ENCODE results near the gene DUSP2.
"Not testable (repeated sequence)": the region's sequence is repeated elsewhere in the genome, so short reads cannot be mapped to it uniquely, and the experiment has no call there.

The DUSP2 gene

DNA sequence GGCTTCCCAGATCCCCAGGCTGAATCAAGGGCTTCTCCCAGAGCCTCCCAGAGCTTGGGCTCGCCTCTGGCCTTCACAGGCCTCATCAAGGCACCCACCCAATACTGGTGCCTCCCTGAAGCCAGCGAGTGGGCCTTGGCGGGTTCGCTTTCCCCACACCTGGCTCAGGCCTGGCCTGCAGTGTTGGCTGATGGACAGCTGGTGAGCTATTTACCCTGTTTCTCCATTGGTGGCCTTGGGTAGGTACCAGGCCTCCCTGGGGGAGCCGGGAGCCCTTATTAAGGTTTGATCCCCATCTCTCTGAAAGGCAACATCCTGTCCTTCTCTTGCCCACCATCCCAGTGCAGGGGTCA, 18.2 kb upstream of the DUSP2 start:
- no peak overlapping the region for H3K9ac ChIP-seq (ENCODE audit: low read depth in 1 of 2, low read length in 2 of 2)
- no peak overlapping the region for H3K27ac ChIP-seq (ENCODE audit: low read depth, low read length)

DNA sequence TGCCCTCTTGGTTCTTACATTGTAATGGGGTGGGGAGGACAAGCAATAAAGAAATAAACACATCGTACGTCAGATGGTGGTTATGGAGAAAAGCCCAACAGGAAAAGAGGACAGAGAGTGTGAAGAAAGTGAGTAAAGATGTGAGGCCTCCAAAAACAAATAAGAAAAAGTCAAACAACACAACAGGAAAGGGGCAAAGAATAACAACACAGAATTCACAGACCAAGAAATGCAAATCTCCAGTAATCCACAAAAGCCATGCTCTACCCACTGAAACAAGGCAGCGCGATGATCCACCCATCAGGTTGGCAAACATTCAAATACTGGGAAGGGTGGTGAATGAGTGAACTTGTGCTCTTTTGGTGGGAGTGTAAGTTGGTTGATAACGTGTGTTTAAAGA, 16.7 kb upstream of the DUSP2 start:
- Histone ChIP-seq H3K27ac (ENCODE audit: low read depth, low read length) (no peak overlapping the region), H3K9ac (ENCODE audit: low read depth in 1 of 2, low read length in 2 of 2) (no peak overlapping the region), H3K9me3 (ENCODE audit: control insufficient read depth in 1 of 2, low read length in 2 of 2) (no peaks in the 10 kb centered on the region), H3K4me1 (ENCODE audit: control insufficient read depth in 1 of 2, insufficient read depth in 2 of 2, low read length in 2 of 2) (peaks cover 7 to 10% of the 10 kb centered on the region in 2 donors), H3K27me3 (ENCODE audit: control insufficient read depth in 1 of 2, insufficient read depth in 2 of 2, low read length in 2 of 2) (no peaks in the 10 kb centered on the region), H3K36me3 (ENCODE audit: control insufficient read depth in 1 of 2, insufficient read depth in 2 of 2, low read length in 2 of 2) (no peaks in the 10 kb centered on the region), H3K4me3 (ENCODE audit: low read depth in 1 of 2, low read length in 2 of 2) (no peak overlapping the region)

More for the DNA sequence above, 18.2 kb upstream of the DUSP2 start:
- no peaks in the 10 kb centered on the region for H3K9me3 ChIP-seq (ENCODE audit: control insufficient read depth in 1 of 2, low read length in 2 of 2)
- no peaks in the 10 kb centered on the region for H3K27me3 ChIP-seq (ENCODE audit: control insufficient read depth in 1 of 2, insufficient read depth in 2 of 2, low read length in 2 of 2)
- no peaks in the 10 kb centered on the region for H3K36me3 ChIP-seq (ENCODE audit: control insufficient read depth in 1 of 2, insufficient read depth in 2 of 2, low read length in 2 of 2)
- no peak overlapping the region for H3K4me3 ChIP-seq (ENCODE audit: low read depth in 1 of 2, low read length in 2 of 2)
- H3K4me1 ChIP-seq (ENCODE audit: control insufficient read depth in 1 of 2, insufficient read depth in 2 of 2, low read length in 2 of 2): peaks cover 5 to 7% of the 10 kb centered on the region in 2 donors

DNA sequence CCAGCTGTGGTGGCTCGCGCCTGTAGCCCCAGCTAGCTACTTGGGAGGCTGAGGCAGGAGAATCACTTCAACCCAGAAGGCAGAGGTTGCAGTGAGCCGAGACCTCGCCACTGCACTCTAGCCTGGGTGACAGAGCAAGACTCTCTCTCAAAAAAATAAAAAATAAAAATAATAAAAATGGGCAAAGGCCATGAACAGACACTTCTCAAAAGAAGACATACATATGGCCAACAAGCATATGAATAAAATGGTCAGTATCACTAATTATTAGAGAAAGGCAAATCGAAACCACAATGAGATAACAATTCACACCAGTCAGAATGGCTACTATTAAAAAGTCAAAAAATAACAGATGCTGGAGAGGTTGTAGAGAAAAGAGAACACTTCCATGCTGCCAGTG, 15.1 kb upstream of the DUSP2 start:
- not testable (repeated sequence) for H3K27me3 ChIP-seq (ENCODE audit: control insufficient read depth in 1 of 2, insufficient read depth in 2 of 2, low read length in 2 of 2); H3K4me1 ChIP-seq (ENCODE audit: control insufficient read depth in 1 of 2, insufficient read depth in 2 of 2, low read length in 2 of 2); H3K36me3 ChIP-seq (ENCODE audit: control insufficient read depth in 1 of 2, insufficient read depth in 2 of 2, low read length in 2 of 2); H3K4me3 ChIP-seq (ENCODE audit: low read depth in 1 of 2, low read length in 2 of 2); H3K27ac ChIP-seq (ENCODE audit: low read depth, low read length); H3K9ac ChIP-seq (ENCODE audit: low read depth in 1 of 2, low read length in 2 of 2); H3K9me3 ChIP-seq (ENCODE audit: control insufficient read depth in 1 of 2, low read length in 2 of 2)

DNA sequence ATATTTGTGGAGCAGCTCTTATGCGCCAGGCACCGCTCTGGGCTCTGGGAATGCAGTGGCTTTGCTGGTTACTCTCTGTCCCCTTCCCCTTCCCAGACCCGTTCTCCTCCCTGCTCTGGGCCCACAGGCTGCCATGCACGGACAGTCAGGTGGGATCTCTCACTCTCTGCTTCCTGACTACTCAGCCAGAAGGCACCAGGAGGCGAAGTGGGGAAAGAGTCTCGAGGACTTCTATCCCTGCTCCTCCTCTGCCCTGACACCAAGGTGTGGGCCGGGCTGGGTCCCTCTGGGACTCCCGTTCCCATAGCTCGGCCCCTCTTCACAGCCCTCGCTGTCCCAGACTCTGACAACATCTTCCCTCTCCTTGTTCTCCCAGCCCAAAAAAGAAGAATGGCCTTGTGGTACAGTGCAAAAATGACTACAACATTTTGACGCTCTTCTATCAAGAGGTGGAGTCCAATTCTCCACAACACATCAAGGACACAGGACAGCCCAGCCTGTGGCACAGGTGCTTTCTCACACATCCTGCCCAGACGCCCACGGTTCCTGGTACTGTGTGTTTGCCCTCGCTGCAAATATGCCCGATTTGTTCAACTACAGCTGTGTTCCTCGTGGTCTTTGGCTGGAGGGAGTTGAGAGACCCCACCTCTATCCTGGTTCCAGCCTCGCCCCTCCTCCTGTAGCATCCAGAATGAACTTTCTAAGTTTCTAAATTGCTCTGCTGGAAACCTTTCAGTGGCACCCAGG, 14.0 kb upstream of the DUSP2 start:
- Histone ChIP-seq H3K4me1 (ENCODE audit: control insufficient read depth in 1 of 2, insufficient read depth in 2 of 2, low read length in 2 of 2) (peaks cover 6 to 7% of the 10 kb centered on the region in 2 donors), H3K9ac (ENCODE audit: low read depth in 1 of 2, low read length in 2 of 2) (no peak overlapping the region), H3K4me3 (ENCODE audit: low read depth in 1 of 2, low read length in 2 of 2) (no peak overlapping the region), H3K27ac (ENCODE audit: low read depth, low read length) (no peak overlapping the region), H3K36me3 (ENCODE audit: control insufficient read depth in 1 of 2, insufficient read depth in 2 of 2, low read length in 2 of 2) (no peaks in the 10 kb centered on the region), H3K27me3 (ENCODE audit: control insufficient read depth in 1 of 2, insufficient read depth in 2 of 2, low read length in 2 of 2) (no peaks in the 10 kb centered on the region), H3K9me3 (ENCODE audit: control insufficient read depth in 1 of 2, low read length in 2 of 2) (no peaks in the 10 kb centered on the region)

DNA sequence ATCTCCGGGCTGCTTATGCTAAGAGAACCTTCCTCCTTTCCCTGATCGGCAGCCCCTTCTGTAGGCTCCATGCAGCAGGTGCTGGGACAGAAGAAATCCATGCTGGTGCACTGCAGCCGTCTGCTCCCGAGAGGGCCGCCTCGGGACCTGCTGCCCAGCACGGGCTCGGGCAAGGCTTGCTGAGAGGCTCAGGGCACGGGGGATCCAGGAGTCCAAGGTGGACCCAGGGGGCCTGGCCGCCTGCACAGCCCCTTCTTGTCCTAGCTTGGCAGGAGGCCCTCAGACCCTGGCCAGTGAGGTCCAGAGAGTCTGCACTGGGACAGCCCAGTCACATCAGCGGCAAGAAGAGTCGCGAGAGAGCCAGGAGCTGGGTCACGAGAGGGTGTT, 13.3 kb upstream of the DUSP2 start:
- Histone ChIP-seq H3K9ac (ENCODE audit: low read depth in 1 of 2, low read length in 2 of 2) (no peak overlapping the region), H3K36me3 (ENCODE audit: control insufficient read depth in 1 of 2, insufficient read depth in 2 of 2, low read length in 2 of 2) (no peaks in the 10 kb centered on the region), H3K4me1 (ENCODE audit: control insufficient read depth in 1 of 2, insufficient read depth in 2 of 2, low read length in 2 of 2) (peaks cover 4 to 7% of the 10 kb centered on the region in 2 donors), H3K4me3 (ENCODE audit: low read depth in 1 of 2, low read length in 2 of 2) (no peak overlapping the region), H3K9me3 (ENCODE audit: control insufficient read depth in 1 of 2, low read length in 2 of 2) (no peaks in the 10 kb centered on the region), H3K27me3 (ENCODE audit: control insufficient read depth in 1 of 2, insufficient read depth in 2 of 2, low read length in 2 of 2) (no peaks in the 10 kb centered on the region), H3K27ac (ENCODE audit: low read depth, low read length) (no peak overlapping the region)

DNA sequence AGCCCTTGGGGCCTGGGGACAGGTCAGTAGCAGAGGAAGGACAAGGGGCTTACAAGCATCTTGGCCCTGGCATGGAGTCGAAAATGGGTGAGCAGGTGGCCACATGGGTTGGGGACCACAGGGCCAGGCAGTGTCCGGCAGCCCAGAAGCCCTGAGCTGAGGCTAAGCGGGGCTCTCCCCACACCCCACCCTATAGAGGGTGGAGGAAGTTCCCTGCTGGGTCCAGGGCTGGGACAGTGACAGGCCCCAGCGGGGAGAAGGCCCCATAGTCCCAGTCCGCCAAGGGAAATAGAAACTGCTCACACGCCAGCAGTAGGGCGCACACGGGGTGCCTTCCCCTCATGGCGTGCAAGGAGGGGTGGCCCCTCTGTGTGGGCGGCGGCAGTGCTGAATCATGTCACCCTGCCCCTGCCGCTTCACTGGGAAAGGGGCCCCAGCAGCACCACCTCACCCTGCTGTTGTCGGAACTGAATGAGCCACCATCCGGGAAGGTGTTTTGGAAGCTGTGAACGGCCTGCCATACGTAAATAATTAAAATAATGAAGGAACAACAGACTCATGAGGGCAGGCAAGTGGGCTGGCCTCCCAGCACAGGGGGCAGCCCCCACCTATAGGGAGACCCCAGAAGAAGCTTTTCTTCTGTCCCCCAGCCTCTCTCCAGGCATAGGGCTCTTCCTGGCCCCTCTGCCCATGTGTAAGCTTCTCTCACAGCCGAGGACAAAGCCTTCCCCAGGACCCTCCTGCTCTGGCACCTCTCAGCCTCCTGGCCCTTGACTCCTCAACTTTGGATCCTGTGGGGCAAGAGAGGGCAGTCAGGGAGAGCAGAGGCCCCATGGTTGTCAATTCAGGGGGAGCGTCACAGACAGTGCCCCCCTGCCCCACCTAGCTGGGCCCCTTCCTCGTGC, 12.7 kb upstream of the DUSP2 start:
- H3K4me3 ChIP-seq (ENCODE audit: low read depth in 1 of 2, low read length in 2 of 2): no peak overlapping the region
- no peaks in the 10 kb centered on the region for H3K36me3 ChIP-seq (ENCODE audit: control insufficient read depth in 1 of 2, insufficient read depth in 2 of 2, low read length in 2 of 2)
- peaks cover 4 to 7% of the 10 kb centered on the region in 2 donors for H3K4me1 ChIP-seq (ENCODE audit: control insufficient read depth in 1 of 2, insufficient read depth in 2 of 2, low read length in 2 of 2)
- no peaks in the 10 kb centered on the region for H3K27me3 ChIP-seq (ENCODE audit: control insufficient read depth in 1 of 2, insufficient read depth in 2 of 2, low read length in 2 of 2)
- H3K27ac ChIP-seq (ENCODE audit: low read depth, low read length): no peak overlapping the region
- H3K9me3 ChIP-seq (ENCODE audit: control insufficient read depth in 1 of 2, low read length in 2 of 2): no peaks in the 10 kb centered on the region
- H3K9ac ChIP-seq (ENCODE audit: low read depth in 1 of 2, low read length in 2 of 2): no peak overlapping the region

DNA sequence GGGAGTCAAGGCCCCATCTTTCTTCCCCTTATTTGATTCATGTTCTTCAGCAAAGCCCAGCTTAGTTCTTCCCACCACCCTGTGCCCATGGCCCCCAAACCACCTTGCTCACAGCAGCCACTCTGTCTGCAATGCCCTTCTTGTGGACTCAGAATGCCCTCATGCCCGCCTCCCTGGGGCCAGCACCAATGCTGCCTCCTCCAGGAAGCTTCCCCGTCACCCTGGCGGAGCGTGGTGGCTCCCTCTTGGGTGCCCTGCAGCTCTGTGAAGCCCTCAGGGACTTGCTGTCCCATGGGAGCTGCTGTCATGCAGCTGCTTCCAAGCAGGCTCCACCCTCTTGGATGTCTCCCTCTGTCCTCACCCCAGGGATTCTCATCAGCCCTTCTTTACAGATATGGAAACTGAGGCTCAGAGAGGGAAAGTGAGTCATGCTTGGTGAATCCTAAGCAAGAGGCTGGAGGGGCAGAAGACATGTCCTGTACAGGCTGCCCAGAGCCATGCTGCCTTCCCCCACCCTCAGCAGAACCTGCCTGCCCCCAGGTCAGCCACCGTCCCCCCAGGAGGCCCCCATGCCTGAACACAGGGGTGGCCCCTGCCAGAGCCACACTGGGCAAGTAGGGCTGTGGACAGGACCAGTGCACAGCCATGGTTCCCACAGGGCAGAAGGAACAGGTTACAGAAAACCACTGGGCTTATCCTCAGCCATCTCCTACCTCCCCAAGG, 11.8 kb upstream of the DUSP2 start:
- Histone ChIP-seq H3K36me3 (ENCODE audit: control insufficient read depth in 1 of 2, insufficient read depth in 2 of 2, low read length in 2 of 2) (no peaks in the 10 kb centered on the region), H3K27me3 (ENCODE audit: control insufficient read depth in 1 of 2, insufficient read depth in 2 of 2, low read length in 2 of 2) (no peaks in the 10 kb centered on the region), H3K4me3 (ENCODE audit: low read depth in 1 of 2, low read length in 2 of 2) (no peak overlapping the region), H3K9me3 (ENCODE audit: control insufficient read depth in 1 of 2, low read length in 2 of 2) (no peaks in the 10 kb centered on the region), H3K4me1 (ENCODE audit: control insufficient read depth in 1 of 2, insufficient read depth in 2 of 2, low read length in 2 of 2) (peaks cover 3 to 4% of the 10 kb centered on the region in 2 donors), H3K9ac (ENCODE audit: low read depth in 1 of 2, low read length in 2 of 2) (no peak overlapping the region), H3K27ac (ENCODE audit: low read depth, low read length) (no peak overlapping the region)

DNA sequence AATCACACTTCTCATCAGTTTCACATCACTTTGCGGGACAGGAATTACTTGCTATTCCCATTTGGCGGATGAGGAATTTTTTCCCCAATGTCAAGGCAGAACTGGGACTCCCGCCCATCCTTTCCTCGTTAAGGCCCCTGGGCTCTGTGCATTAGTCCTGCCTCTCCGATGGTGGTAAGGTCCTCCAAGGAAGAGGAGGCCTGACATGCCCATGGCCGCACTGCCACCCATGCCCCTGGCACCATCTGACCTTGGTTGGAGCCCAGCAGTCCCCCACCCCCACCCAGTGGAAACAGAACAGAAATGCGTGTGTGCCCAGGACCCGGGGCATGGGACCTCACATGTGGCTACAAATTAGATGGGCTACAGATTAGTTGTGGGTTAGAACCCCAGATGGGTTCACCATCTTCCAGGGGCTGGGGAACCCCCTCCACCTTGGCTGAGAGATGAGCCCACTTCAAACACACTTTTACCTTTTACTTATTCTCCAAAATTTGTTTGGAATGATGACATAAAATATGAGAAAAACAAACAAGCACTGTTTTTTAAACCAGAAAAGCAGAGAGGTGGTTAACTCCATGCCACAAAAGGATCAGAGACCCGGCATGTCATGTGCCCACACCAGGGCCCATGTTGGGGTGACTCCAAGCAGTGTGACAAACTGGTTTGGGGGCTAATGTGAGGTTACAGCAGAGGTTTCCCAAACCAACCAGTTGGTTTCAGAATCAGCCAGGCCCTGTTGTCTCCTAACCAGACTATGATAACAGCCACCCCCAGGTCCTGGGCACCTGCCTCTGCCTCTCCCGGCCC, 11.0 kb upstream of the DUSP2 start:
- no peak overlapping the region for H3K9ac ChIP-seq (ENCODE audit: low read depth in 1 of 2, low read length in 2 of 2)
- peaks cover 0 to 4% of the 10 kb centered on the region in 2 donors for H3K4me1 ChIP-seq (ENCODE audit: control insufficient read depth in 1 of 2, insufficient read depth in 2 of 2, low read length in 2 of 2)
- H3K36me3 ChIP-seq (ENCODE audit: control insufficient read depth in 1 of 2, insufficient read depth in 2 of 2, low read length in 2 of 2): no peaks in the 10 kb centered on the region
- no peak overlapping the region for H3K27ac ChIP-seq (ENCODE audit: low read depth, low read length)
- H3K4me3 ChIP-seq (ENCODE audit: low read depth in 1 of 2, low read length in 2 of 2): no peak overlapping the region
- H3K27me3 ChIP-seq (ENCODE audit: control insufficient read depth in 1 of 2, insufficient read depth in 2 of 2, low read length in 2 of 2): no peaks in the 10 kb centered on the region
- H3K9me3 ChIP-seq (ENCODE audit: control insufficient read depth in 1 of 2, low read length in 2 of 2): no peaks in the 10 kb centered on the region

DNA sequence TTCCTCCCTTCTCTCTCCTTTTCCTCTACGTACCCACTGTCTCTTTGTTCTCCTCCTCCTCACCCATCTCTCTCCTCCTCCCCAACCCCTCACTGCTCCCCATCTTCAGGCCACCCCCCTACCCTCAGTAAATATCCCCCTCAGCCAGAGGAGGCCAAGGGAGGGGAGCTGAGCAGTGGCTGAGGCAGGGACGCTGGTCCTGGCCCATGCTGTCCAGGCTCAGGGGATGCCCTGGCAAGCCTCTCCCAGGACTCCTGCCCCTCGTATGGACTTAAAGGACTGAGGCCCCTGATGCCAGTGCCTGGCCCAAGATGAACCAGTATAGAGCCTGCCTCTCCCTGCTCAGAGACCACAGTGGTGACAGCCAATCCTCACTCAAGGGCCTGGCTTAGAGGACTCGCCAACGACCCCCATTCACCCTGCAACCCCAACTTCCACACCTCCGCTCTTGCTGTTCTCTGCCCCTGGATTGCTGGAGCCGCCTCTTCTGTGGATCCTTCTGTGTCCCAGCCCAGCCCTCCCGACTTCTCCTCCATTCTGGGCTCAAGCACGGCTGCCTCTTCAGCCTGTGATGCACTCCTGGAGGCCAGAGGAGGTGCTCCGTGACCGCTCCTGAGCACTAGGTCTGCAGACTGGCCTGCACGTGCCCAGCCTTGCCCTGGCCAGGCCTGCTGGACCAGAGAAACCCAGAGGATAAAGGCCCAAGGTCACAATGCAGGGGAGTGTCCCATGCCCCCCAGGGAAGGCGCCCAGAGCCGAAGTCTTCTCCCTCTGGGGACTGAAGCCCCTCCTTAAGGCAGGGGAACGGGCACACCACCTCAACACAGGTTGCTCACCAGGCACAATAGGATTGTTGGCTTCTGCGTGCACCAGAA, 9.5 kb upstream of the DUSP2 start:
- Histone ChIP-seq H3K4me1 (ENCODE audit: control insufficient read depth in 1 of 2, insufficient read depth in 2 of 2, low read length in 2 of 2) (peaks cover 0 to 4% of the 10 kb centered on the region in 2 donors), H3K9me3 (ENCODE audit: control insufficient read depth in 1 of 2, low read length in 2 of 2) (no peaks in the 10 kb centered on the region), H3K36me3 (ENCODE audit: control insufficient read depth in 1 of 2, insufficient read depth in 2 of 2, low read length in 2 of 2) (no peaks in the 10 kb centered on the region), H3K27ac (ENCODE audit: low read depth, low read length) (no peak overlapping the region), H3K4me3 (ENCODE audit: low read depth in 1 of 2, low read length in 2 of 2) (no peak overlapping the region), H3K9ac (ENCODE audit: low read depth in 1 of 2, low read length in 2 of 2) (no peak overlapping the region), H3K27me3 (ENCODE audit: control insufficient read depth in 1 of 2, insufficient read depth in 2 of 2, low read length in 2 of 2) (no peaks in the 10 kb centered on the region)
